Superior temporal gyrus (tissue), 1 donor: Measurements from ENCODE around the gene CALD1.

ENCODE experiments used
- DNase-seq: peaks from one replicate; pipeline ENCODE4 v3.0.0-alpha.2; 2016; ENCODE audit errors: extremely low spot score

Gene CALD1

DNA sequence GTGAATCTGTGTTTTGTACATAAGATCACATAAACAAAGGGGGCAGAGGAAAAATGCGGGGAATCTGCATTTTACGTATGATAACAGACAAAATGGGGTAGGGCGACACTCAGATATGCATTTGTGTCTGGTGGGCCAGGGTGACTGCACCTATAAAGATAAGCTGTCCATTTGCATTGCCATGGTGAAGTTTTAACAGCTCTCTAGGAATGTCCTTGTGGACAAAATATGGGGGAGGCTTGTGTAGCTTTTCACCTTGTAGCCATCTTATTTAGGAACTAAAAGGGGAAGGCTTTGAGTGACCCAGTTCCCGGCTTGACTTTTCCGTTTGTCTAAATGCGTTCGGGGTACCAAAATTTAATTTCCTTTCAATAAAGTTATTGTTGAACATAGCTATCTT lies 114.5 kb downstream of the CALD1 start:
- DNase-seq = no peak

DNA sequence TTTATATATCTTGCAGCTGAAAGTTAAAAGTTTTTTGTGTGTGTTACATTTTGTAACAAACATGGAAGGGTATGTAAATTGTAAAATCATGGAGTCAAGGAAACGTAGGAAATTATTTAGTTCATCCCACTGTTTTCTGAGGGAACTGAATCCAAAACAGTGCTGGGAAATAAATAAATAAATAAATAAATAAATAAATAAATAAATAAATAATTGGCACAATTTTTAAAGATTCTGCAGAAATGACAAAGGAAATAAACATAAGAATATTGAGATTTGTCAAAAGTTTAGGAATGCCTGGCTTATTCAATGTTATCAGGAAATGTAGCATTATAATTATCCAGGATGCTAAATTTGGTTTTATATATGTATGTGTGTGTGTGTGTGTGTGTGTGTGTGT lies 115.5 kb downstream of the CALD1 start:
- DNase-seq = no peak

DNA sequence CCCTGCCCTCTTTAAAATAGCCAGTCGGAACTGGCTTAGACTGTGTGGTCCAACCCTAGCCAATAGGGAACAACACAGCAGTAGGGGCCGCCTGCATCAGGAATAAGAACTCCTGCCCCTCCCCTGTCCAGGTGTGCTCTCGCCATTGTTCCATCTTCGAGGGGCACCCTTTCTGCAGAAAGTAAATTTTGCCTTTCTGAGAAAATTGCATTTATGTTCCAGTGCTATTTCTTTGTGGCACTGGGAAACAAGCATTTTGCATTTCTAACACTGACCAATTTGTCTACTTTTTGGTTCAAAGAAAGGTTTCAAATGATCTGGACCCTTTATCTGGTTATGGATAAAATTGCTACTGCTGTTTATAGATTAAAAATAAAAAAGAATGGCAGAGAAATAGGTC lies 116.6 kb downstream of the CALD1 start:
- no peak for DNase-seq

DNA sequence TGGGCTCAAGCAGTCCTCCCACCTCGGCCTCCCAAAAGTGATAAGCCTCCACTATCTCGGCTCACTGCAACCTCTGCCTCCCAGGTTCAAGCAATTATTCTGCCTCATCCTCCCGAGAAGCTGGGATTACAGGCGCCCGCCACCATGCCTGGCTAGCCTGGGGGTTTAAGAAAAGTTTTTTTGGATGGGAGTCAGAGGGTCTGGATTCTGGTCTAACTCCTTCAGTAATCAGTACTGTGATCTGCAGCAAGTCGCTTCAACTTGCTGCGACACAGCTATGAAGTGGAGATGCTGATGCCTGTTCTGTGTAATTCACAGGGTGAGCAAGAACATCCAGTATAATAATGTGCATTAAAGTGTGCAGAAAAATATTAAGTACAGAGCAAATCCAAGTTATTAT lies 118.5 kb downstream of the CALD1 start:
- DNase-seq = no peak

DNA sequence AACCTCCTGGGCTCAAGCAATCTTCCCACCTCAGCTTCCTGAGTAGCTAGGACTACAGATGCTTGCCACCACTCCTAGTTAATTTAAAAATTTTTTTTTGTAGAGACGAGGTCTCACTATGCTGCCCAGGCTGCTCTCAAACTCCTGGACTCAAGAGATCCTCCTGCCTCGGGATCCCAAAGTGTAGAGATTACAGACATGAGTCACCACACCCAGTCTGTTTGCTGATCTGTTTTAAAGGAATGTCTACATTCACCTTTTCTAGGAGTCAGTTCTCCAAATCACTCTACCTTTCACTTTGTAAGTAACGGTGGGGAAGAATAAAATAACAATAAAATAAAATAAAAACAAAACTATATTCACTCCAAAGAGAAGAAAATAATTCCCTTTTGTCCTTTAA lies 120.3 kb downstream of the CALD1 start:
- DNase-seq = no peak

DNA sequence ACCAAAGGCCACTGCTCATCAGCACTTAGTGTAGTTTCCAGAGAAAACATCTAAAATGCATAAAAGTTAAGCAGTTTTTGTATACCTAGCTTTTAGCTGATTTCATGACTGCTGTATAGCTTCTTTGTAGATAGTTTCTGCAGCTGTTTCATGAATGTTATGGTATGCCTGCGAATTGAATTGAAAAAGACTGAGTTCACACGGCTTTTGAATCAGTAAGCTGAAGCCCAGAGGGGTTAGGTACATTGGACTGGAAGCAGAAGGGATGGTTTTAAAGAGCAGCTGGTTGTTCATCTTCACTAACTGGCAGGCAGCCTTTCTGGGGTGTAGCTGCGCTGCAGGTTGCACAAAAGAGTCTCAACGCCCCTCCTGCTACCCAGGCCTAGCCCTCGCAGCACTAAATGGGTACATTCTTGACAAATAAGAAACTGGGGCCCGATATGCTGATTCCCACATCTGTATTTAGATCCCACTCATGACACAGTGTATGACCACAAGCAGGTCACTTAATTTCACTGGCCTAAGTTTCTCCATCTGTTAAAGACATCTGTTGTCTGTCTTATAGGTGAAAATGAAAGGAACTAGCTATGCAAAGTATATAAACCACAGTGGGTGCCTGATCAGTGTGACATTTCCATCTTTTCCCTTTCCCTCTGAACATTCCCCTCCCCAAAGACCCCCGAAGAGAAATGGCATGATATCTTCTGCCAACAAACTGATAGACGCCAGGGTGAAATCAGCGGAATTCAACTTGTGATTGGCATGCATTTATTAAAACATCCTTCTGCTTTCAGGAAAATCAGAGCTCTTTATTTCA lies 120.9 kb downstream of the CALD1 start:
- DNase-seq = no peak

DNA sequence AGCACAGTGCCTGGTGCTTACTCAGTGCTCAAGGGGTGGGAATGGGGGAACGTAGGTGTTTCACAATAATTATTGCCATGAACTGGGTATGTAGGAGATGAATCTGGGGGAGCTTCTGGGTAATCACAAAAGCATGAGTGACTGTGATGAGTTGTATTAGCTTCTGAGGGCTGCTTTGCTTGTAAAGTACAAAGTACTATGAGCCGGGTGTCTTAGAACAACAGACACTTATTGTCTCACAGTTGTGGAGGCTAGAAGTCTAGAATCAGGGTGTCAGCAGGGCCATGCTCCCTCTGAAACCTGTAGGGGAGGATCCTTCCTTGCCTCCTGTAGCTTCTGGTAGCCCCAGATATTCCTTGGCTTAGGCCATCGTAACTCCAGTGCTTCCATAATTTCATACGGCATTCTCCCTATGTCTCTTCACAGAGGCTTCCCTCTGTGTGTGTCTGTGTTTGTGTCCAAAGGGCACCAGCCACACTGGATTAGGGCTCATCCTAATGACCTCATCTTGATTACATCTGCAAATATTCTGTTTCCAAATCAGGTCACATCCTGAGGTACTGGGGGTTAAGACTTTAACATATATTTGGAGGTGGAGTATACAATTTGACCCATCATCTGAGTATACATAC lies 122.1 kb downstream of the CALD1 start:
- no peak for DNase-seq

DNA sequence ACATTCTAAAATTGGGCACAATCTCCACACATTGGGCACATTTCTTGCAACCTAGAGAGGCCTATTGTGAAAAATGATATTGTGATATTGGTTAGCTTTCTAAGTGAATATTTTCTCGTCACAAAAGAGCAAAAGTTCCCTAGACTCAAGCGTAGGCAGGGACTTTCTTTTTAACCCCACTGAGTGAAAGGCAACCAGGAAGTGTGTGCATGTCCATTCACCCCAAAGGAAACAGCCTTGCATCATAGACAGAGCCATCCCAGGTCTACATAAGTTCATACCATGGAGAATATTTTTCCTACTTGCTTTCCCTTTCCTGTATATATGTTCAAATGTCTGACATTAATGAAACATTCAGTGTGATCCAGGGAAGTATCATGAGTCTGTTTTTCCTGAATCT lies 122.6 kb downstream of the CALD1 start:
- DNase-seq = no peak

DNA sequence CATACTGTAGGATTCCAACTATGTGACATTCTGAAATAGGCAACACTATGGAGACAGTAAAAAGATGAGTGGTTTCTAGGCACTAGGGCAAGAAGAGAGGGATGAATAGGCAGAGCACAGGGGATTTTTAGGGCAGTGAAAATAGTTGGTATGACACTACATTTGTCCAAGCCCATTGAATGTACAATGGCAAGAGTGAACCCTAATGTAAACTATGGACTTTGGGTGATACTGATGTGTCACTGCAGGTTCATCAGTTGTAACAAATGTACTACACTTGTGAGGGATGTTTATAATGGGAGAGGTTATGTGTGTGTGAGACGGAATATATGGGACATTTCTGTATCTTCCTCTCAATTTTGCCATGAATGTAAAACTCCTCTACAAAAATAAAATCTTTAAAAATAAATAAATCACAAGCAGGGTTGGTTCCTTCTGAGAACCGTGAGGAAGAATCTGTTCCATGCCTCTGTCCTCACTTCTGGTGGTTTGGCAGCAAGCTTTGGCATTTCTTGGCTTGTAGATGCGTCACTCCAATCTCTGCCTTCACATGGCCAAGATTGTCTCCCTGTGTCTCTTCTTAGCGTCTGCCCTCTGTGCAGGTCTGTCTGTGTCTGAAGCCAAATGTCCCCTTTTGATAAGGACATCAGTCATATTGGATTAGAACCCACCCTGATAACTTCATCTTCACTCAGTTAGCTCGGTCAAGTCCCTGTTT lies 123.8 kb downstream of the CALD1 start:
- DNase-seq = no peak

DNA sequence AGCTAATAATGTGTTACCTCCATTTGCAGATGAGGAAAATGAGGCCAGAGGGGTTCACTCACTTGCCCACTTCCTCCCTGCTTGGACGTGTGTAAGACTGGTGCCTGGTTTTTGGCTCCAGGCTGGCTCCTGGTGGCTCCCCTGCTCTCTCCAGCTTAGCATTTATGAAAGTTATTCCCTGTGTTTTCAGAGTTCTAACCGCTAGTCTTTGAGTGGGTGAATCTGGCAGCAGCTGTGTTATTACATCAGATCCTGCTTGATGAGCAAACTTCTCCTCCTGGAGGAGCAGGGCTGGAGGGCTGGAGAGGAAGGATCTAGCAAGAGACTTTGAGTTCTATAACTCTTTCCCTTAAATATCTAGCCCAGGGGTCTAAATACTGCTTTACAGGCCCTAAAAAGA lies 125.9 kb downstream of the CALD1 start:
- DNase-seq = peak; percentile 38

DNA sequence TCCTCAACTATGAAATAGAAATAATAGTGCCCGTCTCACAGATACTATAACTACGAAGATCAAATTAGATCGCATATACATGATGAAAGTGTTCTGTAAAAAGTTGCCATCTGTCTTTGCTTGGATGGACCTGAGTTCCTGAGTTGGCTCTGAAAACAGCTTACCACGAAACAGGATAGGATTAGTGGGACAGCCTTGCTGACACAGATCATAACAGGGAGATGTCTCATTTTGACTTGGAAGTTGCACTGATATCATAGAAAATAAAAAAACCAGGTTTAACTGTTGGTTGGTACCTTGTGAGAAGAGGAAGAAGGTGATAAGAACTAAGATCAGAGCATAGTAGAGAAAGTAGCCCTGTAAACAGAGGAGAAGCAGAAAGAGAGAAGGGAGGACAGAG lies 127.6 kb downstream of the CALD1 start:
- no peak for DNase-seq

DNA sequence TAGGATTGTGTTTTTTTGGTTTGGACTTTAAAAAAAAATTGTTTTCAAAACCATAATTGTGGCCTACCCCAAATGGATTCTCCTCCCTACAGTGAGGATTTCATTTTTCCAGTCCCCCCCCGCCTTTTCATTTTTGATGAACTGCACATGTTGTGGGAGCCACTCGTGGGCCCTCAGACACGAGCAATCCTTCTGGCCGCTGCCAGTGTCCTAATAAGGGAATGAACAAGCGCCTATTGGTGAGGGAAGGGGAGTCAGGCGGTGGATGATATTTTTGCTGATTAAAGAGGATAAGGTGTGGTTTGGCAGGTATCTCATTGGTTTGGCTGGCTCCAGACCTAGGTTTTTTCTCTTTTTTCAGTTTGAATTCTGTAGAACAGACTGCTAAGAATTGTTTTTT lies 128.2 kb downstream of the CALD1 start:
- no peak for DNase-seq

DNA sequence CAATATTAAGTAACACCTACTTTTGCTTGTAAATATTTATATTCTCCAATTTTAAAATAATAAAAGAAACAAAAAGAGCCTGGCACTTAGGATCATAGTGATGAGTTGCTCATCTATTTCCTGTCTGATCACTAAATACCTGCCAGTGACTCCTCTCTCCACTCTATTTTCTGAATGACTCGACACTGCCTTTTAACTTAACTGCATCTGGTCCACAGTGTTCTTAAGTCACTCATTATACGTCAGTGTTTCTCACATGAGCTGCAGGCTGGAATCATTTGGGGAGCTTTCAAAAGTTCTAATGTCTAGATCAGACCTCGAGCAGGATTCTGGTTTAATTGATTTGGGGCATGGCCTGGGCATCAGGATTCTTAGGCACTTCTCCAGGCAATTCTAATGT lies 128.9 kb downstream of the CALD1 start:
- no peak for DNase-seq

DNA sequence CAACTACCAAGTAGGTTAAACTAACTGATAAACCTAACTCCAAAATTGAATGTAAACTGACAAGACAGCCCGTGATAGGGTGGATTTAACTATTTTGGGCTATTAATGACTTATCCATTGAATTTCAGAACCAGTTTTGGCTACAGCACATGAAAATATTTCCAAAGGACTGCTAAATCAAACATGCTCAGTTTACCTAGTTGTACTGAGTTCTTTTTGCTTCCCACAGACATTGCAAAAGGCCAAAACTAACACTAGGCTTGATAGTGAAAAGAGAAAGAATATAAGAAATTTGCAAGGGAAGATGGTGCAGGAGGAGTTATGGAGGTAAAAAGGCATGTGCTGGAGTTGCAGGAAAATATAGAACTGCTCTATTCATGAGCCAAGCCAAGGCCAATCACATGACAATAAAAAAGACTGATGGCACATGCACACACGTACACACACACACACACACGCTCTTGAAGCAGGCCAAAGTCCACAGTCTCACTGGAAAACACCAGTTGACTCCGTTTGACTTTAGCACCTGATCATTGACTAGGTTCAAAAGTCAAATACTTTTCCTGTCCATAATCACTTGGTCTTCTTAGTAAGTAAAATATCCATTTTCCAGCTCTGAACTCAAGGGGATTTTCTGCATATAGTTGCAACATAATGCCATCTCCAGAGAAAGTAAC lies 130.9 kb downstream of the CALD1 start:
- no peak for DNase-seq

DNA sequence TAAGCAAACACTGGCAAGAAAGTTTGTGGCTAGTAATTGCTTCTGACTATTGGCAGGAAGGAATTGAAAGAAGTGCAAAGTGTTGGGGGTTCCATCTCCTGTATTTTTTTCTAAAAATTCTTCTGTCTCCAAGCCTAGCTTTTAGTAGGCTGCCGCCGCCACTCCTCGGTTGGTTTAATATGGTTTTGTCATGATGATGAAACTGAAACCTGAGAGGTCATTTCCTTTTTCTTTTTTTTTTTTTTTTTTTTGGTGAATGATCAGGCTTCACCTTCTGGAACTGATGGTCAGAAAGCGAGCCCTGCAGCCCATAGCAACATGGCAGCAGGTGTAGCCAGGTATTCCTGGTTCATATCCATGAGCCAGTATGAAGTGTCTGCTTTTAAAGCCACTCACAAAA lies 131.5 kb downstream of the CALD1 start:
- DNase-seq = no peak

DNA sequence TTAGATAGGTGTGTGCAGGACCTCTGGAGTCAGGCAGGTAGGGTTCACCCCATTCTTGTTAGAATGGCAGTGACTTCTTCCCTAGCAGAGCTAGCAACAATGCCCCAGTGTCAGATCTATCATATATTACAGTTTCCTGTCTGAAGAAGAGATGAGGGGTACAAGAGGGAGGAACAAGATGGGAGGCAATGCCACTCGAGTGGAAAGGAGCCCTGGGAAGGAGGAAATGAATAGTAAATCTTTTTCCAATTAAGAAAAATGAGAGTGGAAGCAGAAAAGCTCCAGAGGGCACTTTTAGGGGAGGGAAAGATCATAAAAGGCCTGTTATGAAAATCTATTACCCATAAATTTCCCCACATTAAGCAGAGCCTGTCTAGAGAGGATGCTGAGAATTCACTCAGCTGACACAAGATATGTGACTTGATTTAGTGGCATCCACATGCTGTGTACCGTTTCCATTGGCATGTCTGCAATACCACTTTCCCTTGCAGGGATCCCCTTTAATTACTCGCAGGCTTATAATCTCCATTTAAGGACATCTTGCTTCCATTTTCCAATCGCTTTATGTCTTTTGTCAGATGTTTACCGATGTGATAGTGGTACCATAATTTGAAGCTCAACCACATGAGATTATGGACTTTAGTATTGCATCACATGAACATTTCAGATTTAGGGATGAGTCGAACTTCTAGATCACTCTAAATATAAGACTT lies 136.9 kb downstream of the CALD1 start:
- DNase-seq = no peak

DNA sequence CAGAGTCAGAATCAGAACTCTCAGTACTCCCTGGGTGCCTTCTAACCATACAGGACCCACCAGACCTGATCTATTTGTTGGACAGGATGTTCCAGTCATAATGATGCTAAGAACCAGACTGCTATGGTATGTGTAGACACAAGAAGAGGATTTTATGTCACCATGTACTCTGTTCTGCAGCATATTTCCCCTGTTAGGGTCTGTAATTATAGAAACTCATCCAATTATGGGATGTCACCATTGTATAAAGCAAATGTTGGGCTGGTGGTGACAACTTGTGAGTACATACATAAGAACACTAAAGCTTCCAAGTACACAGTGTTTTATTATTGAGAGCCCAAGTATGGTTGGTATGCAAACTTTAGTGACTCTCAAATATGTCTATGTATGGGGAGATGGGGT lies 139.8 kb downstream of the CALD1 start:
- no peak for DNase-seq

DNA sequence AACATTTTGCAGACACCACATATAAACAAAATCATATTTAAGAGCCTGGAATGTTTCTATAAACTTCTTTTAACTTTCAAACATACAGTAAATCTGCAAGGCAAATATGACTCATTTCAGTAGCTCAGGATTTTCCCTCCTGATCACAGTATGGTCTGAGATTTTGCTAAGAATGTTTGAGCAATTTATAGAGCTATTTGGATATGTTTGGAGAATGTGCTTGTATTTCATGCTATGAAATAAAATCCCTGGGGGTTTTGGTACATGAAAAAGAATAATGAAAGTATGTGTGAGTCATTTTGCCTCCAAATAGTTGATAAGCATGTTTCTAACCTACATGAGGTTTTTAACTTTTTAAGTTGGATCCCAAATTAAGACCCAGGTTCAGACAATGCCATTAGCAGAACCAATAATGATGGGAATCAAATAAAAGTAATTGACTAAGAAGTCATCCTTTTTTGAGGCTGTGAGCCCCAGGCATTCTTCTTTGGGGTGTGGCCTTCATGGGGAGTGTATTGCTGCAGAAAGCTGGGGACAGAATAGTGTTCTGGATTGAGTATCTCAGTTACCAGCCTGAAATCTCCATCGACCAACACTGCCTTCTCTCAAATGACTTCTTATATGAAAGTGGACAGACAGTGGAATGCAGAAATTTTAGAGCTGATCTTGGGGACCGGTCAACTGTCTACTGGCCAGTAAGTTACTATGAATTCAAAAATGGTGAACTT lies 140.8 kb downstream of the CALD1 start:
- no peak for DNase-seq

DNA sequence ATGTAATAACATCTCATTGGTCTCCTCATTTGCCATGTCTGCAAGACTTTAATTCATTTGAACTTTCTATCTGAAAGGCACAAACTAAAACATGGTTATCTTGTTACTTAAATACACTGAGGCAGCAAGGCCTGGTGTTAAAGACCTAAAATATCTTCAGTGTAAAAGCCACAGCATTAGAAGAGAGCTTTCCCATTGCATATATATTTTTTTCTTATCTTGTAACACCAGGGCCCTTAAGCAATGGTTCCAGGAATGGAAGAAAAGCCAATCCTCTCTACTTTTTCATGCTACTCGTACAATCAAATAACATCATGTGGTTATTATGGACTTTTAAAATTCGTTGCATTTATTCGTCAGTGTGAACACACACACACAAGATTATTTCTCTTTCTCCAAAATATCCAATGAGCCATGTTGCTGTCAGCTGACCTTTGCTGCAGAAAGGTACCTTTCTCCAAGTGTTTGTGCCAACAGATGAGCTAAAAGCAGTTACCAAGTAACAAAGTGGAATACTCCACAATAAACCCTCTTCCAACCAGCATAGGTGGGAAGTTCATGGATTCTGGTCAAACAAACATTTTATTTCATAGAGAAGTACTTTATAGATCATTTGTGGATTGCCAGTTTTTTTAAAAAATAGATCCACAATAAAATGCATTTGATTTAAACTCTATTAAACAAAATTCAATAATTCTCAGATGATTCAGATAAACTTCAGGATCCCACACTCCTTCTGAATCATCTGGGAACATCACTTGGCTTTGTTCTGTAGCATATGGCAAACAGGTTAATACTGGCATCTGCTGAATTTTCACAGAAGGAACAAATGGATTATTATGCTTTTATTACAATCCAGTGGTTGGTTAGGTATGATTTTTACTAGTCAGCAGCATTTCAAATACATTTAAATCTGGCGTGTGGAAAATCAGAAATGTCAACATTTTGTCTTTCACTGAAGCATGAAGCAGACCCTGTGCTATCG lies 143.6 kb downstream of the CALD1 start:
- DNase-seq = no peak

DNA sequence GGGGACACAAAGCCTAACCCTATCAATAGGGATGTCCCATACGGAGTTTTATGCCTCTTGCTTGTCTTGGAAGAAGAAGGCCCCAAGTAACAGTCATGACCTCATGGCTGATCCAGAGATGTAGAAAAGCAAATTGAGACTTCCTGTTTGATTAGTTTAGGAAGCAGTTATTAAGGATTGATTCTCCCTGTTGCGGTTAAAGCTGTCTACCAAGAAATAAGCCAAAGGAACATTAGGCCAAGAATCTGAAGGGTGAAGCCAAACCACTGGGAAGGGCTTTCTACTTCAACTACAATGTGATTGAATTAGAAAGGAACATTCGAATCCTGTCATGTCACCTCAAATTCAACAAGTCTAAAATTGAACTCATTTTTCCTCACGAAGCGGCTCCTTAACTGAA lies 146.3 kb downstream of the CALD1 start:
- no peak for DNase-seq
